ENCODE results near the gene ELK1.

The ELK1 gene

GRCh38 chrX:47644557-47645091, 5.7 kb downstream of the ELK1 start:
- DNase-seq = no peak

DNA sequence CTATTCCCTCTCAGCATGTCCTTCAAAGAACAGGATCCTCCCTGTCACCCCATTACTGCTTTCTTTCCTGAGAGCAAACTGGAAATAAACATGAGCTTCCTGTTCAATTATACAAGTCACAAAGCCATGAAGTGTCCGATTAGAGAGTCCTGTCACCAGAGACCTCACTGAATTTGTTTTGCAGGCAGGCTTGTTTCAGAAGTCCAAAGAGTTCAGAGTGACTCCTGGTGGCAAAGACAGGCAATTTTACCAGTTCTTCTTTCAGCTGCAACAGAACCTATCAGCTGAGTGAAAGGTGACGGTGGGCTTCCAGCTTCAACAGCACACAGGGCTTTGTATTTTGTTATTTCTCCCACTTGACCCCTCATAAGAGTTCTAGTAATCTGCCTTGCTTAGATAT, 6.4 kb downstream of the ELK1 start:
- no peak for DNase-seq

DNA sequence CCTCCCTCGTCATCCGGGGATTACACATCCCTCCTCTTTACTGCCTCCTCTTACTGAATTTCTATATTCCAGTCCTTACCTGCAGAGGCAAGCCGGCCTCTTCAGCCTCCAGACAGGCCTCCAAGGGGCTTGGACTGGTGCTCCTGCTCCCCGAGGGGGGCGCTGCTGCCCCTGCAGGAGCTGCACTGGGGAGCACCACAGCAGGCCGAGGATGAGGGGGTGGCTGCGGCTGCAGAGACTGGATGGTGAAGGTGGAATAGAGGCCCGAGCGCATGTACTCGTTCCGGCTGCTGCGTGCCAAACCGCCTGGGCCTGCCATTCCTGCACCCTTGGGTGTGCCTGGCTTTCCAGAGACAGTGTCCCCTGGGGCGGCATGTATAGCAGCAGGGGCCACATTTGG, 11.5 kb downstream of the ELK1 start:
- no peak for DNase-seq

DNA sequence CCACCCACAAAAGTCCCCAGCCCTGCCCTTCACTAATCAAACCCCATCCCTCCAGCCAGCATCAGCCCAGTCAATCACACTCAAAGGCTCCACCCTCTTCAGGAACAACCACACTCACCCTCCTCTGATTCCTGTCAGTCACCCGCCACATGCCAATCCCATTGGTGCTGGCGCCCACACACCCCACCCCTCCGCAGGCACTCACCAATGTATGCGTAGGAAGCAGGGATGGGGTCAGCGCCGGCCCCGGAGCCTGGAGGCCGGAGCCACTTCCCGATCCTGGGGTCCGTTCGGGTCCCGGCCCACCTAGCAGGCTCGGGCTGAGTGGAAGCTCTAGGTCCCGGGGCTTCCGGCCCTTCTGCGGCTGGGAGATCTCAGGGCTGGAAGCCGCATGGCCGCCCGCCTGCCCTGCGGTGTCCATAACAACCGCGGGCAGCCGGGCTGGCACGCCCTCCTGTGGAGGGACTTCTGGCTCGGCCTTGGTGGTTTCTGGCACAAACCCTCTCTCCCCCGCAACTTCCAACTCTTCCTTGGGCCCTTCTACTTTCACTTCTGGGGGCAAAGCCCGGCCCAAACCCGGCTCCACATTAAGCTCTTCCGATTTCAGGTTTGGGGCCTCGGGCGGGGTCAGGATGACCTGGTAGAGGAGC, 12.7 kb downstream of the ELK1 start:
- DNase-seq = peak; percentile 63

- peak; percentile 30 for DNase-seq
Measured at GRCh38 chrX:47634871-47635575, 15.3 kb downstream of the ELK1 start.

DNA sequence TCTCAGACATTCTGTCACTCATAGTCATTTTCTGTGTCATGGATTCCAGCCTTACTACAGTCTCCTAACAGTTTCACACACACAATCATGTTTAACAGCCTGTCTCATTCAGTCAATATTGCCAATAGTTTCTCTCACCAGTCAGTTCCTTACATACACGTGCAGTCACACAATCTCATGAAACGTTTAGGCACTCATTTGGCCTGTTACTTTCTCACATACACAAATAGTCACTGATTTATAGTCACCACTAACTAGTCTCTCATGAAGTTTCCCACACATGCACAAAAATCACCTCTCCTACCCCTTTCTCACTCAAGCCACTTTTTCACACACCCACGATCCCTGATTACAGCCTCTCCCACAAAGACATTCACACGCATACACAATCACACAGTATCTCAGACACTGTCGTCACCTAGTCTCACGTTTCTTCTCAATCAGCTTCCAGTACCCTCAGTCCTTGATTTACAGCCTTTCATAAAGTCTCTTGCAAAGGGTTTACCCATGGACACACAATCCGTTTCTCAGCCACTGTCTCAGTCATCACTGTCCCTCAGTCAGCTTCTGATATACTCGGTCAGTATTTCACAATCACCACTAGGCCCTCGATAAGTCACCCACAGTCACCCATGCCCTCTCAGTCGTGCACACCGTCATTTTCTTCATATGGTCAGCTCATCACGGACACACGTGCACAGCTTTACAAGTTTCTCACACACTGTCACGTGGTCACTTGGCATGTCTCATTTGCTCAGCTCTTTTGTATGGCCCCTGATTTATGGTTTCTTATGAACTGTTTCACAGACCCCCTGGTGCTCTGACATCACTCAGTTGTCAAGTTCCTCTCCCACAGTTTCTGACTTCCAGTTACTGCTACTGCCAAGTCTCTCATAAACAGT, 16.4 kb downstream of the ELK1 start:
- no peak for DNase-seq

DNA sequence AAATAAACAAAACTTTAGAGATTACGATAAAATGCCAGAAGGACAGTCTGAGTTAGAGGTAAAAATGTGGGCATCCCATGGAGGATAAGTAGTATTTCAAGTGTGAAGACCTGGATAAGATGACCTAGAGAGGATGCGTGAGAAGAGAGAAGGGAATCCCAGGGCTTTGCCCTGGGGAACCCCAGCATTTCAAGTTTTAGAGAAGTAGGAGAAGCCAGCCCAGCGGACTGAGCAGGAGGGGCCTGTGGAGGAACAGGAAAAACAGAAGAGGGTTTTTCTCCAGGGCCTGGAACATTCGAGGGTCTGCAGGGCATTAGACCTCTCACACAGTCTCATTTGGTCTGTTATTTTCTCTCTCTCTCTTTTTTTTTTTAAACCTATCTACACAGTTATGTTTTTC, 17.7 kb downstream of the ELK1 start:
- DNase-seq = no peak

DNA sequence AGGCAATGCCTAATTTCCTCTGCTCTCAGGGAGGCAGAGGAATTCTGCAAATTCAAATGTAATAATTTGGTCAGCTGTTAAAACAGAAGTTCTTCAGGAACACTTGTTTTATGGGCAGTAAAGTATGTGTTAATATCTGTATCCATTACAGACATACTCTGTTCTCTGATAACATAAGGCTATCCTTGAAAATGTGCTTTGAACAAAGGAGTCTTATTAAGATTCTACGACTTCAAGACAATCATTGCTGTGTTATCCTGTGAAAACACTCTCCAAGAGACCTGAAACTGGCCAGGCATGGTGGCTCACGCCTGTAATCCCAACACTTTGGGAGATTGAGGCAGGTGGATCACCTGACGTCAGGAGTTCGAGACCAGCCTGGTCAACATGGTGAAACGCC, 18.7 kb downstream of the ELK1 start:
- DNase-seq = no peak

DNA sequence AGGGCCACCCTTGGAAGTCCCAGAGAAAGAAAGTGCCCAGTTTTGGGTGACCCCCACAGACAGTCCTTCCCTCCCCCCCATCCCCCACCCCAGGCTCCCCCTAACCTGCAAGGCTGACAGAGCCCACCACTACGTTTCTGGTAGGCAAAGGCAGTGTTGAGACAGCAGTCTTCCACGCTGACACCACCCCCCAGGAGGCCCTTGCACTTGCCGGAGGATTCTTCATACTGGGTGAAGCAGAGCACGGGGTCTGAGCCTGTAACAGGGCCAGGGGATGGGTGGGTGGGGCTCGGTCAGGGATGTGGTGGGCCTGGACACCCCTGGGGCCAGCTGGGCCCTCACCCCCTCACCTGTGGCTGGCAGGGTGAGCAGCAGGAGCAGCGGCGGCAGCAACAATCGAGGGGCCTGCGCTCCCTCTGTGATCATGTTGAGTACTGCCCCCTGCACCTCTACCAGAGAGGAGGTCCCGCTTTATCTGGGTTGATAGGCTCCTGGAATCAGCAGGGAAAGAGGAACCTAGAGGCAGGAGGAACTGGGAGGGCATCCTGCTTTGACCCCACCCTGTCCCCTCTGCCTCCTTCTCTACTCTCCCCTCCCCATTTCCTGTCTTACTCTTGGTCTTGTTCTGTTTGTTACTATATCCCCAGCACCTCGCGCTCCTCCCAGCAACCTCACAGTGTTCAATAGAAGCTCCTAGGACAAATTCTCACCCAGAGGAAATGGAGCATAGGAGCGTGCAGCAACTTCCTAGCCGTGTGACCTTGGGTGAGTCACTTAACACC, 20.8 kb downstream of the ELK1 start, which contains the start of gene CFP:
Gene CFP, minus strand, starts transcription at position 512 of the 782 bp plus-strand sequence. Its CDS starts 86 bp downstream, at position 426.
- no peak for DNase-seq

- no peak for DNase-seq
Measured at GRCh38 chrX:47628982-47629381, 21.4 kb downstream of the ELK1 start.

GRCh38 chrX:47625365-47625764, 25.0 kb downstream of the ELK1 start:
- DNase-seq = no peak

- peak; percentile 60 for DNase-seq
Measured at GRCh38 chrX:47623540-47624027, 26.8 kb downstream of the ELK1 start.

DNA sequence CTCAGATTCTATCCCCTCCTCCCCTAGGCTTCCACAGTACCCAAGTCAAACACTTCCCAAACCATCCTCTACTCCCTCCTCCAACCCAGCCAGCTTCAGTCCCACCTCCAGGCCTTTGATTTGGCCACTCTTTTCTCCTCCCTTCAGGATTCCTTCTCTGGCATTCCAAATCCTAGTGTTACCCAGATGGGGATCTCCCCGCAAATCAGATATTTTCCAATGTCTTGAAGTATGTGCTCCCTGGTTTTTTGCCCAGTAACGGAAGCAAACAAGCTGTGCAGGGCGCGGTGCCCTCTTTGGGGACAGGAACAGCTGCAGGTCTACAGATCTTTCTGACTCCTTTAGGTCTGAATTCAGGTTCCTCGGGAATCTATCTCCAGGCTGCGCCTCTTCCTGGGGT, 28.5 kb downstream of the ELK1 start:
- no peak for DNase-seq

- DNase-seq = no peak
Measured at GRCh38 chrX:47620303-47620685, 30.1 kb downstream of the ELK1 start.

GRCh38 chrX:47619486-47620302, 30.7 kb downstream of the ELK1 start, which contains the start of gene SYN1:
TSS of gene SYN1 (minus strand) at chrX:47619857. CDS start at chrX:47619728, 129 bp downstream.
- DNase-seq = peak; percentile 81

GRCh38 chrX:47618923-47619485, 31.4 kb downstream of the ELK1 start:
- DNase-seq = no peak

GRCh38 chrX:47614618-47615017, 35.7 kb downstream of the ELK1 start:
- no peak for DNase-seq

GRCh38 chrX:47613082-47613481, 37.3 kb downstream of the ELK1 start:
- no peak for DNase-seq

- DNase-seq = no peak
Measured at GRCh38 chrX:47612418-47612817, 37.9 kb downstream of the ELK1 start.

DNA sequence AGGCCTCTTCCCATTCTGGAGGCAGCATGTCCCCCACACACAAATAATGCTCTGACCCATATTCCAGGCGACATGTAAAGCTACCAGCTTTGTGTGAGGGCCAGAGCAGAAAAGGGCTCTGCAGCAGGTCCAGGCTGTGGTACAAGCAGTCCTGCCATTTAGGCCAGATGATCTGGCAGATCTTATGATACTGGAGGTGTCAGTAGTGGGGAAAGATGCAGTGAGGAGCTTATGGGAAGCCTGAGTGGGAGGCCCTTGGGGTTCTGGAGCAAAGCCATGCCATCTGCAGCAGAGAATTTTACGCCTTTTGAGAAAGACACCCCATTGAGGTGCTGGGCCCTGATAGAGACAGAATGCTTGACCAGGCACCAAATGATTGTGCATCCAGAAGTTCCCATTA, 38.4 kb downstream of the ELK1 start:
- DNase-seq = no peak

GRCh38 chrX:47611489-47611888, 38.9 kb downstream of the ELK1 start:
- no peak for DNase-seq
